Brain pericyte (primary cell): Measurements from ENCODE around the gene LHFPL4.
"Not testable (repeated sequence)": the region's sequence is repeated elsewhere in the genome, so short reads cannot be mapped to it uniquely, and the experiment has no call there.

Experiments used
- DNase-seq: peaks from one replicate; pipeline ENCODE4 v3.0.0-alpha.2; 2012; ENCODE audit warnings: low read depth, low spot score

The LHFPL4 gene

DNA sequence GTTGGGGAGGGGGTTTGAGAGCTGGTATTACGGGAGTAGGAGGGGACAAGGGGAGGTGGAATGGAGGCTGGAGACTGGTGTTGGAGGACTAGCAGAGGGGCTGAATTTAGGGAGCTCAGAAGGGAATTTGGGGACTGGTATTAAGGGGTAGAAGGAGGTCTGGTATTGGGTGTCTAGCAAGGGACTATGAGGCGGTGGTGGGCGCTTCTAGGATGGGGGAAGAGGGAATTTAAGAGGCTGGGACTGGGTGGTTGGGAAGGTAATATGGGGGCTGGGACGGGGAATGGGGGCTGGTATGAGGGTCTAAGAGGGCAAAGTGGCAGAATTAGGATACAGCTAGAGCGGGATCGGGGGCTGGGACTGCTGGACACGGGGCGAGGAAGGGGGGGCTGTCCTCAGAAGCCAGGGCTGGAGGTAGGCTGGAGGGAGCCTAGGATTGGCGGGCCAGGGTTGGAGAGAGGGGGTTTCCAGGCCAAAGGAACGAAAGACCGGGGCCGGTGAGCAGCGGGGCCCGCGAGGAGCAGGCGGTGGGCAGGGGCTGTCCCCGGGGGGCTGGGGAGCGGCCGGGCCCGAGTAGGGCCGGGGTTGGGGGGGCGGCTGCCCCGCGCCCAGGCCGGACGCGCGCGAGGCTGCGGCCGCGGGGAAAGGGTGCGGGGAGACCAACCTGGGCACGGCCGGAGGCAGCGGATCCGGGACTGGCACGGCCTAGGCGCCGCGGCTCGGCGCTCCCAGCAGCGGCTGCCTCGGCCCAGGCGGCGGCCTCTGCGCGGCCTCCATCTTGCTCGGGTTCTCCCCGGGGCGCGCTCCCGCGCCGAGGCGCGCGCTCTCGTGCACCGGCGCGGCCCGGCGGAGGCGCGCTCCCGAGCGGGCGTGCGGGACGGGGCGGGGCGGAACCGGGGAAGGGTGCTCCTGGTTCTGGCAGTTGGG, at the start of gene LHFPL4:
Gene LHFPL4, minus strand, starts transcription at position 802 of the 927 bp plus-strand sequence. CDS start 1,143 bp downstream, outside the sequence.
- no peak for DNase-seq

DNA sequence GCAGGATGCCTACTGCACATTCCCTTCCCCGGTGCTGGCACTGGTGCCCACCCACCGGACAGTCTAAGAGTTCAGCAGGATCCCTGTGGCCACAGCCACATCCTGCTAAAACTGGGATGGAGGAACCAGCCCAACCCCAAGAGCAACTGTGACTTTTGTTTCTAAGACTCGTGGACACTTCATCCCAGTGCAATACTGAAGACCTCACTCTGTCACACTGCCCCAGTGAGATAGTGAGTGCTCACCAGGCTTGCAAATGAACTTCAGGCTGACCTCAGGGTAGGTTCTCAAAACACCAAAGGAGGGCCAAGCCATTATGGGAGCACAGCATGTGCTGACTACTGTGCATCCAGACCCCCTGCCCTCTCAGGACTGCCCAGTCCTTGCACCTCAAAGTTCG, 49.0 kb upstream of the LHFPL4 start:
- no peak for DNase-seq

DNA sequence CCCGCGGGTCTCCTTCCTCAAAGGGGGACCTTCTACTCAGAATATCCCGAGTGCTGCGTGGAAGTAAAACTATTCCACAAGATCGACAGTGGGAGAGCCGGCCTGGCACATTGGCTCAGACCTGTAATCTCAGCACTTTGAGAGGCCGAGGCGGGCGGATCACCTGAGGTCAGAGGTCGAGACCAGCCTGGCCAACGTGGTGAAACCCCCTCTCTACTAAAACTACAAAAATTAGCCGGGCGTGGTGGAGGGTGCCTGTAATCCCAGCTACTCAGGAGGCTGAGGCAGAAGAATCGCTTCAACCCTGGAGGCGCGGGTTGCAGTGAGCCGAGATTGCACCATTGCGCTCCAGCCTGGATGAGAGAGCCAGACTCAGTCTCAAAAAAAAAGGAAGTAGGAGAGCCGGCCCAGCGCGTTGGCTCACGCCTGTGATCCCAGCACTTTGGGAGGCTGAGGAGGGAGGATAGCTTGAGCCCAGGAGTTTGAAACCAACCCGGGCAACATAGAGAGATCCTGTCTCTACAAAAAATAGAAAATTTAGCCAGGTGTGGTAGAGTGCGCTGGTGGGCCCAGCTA, 47.5 kb upstream of the LHFPL4 start:
- not testable (repeated sequence) for DNase-seq

DNA sequence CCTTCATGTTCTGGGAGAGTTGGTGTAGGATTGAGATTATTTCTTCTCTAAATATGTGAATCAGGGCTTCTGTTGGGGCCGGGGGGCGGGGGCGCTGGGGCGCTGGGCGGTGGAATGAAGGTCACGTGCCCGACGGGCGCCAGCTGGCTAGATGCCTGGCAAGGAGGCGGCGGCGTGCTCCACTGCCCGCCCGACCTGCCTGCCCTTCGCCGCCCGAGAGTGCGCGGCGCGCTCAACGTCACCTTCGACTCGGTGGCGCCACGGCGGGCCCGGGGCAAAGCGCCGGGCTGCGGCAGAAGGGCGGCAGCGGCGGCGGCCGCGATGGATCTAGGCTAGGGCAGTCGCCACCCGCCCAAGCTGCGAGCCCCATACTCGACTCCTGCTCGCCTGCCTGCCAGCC, 47.0 kb upstream of the LHFPL4 start:
- no peak for DNase-seq

DNA sequence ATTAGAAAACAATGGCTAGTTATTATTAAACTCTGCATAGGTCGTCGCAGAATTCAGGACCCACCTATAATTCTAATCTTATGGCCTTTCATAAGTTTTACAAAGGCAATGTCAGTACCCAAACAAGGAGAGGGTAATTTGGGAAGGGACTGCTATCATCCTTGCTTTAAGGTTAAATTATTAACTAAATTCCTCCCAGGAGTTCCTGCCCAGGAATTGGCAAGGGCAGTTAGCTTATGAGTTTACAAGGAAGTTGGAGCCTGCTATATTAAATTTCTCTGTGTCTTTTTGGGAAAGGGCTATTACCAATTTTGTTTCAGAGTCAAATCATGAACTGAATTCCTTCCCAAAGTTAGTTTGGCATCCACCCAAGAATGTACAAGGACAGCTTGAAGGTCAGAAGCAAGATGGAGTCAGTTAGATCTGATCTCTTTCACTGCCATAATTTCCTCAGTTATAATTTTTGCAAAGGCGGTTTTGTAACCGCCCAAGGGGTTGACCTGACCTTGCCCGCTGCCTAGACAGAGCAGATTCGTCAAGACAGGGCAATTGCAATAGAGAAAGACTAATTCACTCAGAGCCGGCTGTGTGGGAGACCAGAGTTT, 45.3 kb upstream of the LHFPL4 start:
- no peak for DNase-seq

DNA sequence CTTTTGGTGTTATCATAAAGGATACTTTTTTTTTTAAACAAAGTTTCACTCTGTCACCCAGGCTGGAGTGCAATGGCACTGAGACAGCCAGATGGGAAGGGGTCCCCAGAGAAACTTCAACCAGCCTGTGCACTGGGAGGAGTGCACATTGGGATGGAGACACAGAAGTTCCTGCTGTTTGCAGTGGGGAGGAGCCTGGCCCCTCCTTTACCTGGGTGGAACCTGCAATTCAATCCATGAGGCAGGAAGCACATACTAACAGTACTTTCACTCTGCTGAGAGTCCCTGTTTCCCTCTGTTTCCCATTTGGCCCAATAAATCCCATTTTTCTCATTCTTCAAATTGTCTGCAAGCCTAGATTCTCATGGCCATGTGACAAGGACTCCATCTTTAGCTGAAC, 42.3 kb upstream of the LHFPL4 start:
- DNase-seq, result no peak

DNA sequence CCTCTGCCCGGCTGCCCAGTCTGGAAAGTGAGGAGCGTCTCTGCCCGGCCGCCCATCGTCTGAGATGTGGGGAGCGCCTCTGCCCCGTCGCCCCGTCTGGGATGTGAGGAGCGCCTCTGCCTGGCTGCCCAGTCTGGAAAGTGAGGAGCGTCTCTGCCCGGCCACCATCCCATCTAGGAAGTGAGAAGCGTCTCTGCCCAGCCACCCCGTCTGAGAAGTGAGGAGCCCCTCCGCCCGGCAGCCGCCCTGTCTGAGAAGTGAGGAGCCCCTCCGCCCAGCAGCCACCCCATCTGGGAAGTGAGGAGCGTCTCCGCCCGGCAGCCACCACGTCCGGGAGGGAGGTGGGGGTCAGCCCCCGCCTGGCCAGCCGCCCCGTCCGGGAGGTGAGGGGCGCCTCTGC, 38.2 kb upstream of the LHFPL4 start:
- DNase-seq, result not testable (repeated sequence)

DNA sequence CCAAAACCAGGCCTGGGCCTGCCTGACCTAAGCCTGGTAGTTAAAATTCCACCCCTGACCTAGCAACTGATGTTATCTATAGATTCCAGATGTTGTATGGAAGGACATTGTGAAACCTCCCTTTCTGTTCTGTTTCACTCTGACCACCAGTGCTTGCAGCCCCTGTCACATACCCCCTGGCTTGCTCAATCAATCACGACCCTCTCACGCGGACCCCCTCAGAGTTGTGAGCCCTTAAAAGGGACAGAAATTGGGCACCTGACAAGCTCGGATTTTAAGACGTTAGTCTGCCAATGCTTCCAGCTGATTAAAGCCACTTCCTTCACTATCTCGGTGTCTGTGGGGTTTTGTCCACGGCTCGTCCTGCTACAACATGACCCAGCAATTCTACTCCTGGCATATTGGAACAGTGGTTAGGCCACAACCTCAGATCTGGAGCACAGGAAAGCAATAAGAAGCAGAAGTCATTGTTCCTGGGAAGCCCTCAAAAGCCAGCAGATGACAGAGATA, 36.7 kb upstream of the LHFPL4 start:
- DNase-seq, result no peak

DNA sequence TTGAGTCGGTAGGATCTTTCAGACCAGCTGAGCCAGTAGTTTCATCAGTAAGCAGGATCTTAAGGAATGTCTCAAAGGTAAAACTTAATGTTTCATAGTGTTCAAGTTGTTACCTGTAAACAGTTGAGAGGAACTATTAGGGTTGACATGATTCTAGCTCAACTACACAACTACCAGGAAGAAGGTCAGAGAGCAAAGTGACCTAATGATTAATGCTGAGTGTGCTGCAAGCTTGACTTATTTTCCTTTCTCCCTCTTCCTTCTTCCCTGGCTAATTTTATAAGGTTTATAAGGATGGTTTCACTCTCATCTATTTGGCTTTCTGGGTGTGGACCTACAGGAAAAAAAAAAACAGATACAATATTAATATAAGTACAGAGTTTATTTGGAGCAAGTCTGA, 30.2 kb upstream of the LHFPL4 start:
- no peak for DNase-seq

DNA sequence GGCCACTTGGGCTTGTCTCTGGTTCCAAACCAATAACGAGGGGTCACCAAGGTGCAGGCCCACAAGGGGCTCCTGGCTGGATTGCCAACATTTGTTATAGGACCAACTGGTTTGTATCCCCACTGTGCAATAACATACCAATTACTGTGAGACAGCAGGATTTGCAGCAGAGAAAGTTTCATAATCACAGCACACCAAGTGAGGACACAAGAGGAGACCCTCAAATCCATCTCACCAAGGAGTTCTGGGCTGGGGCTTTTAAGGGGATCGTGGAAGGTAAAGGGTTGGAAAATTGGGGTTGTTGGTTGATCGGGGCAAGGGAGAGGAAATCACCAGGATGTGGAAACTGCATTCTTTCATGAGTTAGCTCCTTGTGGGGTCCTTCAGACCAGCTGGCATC, 29.7 kb upstream of the LHFPL4 start:
- no peak for DNase-seq

DNA sequence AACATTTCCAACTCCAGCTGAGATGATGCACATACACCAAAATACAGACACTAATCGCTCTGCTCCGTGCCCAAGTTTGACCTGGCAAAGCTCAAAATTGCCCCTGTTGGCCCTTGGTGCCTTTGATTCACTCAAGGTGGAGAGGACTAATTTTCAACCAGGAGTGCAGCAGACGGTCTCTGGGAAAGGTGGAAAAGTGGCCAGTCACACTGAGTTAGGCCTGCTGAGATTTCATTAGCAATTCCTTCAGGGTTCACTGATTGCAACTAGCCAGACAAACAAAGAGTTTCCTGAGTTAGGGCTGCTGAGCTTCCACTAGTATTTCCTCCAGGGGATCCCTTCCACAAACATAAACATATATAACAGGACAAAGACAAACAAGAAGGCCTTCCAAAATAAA, 28.7 kb upstream of the LHFPL4 start:
- DNase-seq, result no peak

DNA sequence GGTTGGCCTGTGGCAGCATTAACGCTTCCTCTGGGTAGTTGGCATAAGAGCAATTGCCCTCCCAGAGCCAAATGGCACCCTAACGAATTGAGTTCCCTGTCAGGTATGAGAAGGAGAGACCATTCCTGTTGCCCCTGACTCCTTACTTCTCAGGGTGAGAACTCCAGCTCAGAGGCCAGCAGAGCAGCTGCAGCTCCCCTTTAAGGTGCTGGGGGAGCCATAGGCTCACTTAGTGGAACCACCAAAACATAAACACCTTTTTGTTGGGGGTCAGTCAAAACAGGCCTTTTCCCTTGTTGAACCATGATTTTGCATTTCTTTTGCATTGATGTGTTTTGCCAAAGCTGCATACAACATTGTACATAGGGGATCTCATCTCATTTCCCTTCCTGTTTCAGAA, 28.1 kb upstream of the LHFPL4 start:
- no peak for DNase-seq

DNA sequence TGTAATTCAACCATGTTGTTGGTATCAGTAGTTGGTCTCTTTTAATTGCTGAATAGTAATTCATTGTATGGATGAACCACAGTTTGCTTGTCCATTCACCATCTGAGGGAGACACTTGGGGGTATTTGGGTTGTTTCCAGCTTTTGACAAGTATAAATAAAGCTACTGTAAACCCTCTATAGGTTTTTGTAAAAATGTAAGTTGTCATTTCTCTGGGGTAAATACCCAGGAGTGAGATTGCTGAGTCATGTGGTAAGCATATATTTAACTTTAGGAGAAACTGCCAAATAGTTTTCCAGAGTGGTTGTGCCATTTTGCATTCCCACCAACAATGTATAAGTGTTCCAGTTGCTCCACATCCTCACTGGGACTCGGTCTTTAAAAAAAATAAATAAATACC, 15.4 kb upstream of the LHFPL4 start:
- no peak for DNase-seq

DNA sequence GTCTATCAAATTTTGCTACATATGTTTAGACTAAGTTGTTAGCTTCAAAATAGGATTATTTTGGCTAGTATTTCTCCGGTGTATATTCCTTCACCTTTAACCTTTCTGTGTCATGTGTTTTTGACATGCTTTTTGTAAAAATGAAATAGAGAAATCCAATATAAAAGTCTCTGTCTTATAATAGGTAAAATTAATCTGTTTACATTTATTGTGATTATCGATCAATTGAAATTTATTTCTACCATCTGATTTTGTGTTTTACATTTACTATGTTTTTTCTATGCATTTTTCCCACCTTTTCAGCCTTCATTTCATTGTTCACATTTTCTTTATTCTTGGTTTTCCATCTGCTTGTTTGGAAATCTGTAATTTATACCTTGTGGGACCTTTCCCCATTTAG, 11.7 kb upstream of the LHFPL4 start:
- DNase-seq, result no peak

DNA sequence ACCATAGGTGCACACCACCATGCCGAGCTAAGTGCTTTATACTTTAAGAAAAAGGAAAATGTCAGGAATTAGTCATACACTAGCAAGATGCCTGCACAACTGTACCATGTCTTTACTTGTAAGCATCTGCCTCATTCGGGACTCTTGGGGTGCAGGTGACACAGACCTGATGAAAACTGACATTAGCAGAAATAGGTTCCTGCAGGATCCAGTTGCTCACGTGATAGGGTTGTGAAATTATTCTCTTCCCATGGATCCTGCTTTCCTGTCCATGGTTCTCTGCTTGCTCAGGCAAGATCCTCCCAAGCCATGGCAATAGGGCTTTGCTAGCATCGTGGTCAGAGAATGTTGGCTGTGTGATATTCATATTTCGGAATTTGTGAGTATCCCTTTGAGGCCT, 10.2 kb upstream of the LHFPL4 start:
- no peak for DNase-seq

DNA sequence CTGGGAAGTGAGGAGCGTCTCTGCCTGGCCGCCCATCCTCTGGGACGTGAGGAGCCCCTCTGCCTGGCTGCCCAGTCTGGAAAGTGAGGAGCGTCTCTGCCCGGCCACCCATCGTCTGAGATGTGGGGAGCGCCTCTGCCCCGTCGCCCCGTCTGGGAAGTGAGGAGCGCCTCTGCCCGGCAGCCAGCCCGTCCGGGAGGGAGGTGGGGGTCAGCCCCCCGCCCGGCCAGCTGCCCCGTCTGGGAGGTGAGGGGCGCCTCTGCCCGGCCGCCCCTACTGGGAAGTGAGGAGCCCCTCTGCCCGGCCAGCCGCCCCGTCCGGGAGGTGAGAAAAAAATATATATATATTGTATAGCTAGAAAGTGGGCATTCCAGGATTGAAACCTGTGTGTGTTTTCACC, 6.4 kb upstream of the LHFPL4 start:
- DNase-seq, result not testable (repeated sequence)

DNA sequence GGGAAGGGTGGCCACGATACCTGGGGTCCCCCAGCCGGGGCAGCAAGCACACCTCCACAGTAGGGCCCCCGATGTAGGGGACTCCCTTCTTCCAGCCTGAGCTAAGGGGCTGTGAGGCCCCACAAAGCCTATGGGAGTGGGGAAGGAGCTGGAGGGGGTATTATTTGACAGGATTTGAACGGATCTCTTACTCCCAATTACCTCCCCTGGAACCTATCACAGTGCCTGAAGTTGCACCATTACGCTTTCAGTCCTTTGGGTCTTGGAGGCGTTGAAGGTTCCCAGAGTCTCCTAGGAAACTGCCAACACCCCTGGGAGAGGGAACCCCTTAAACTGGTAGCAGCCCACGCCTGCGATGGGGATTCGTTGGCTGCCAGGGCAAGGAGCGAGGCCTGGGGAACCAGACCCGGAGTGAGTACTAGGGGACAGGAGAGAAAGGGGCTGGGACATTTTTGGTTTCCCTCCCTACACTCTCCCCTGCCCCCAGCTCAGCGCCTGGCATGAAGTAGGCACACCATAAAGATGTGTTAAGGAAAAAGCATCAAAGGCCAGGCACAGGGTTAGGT, 409 bp upstream of the LHFPL4 start:
- DNase-seq, result no peak

DNA sequence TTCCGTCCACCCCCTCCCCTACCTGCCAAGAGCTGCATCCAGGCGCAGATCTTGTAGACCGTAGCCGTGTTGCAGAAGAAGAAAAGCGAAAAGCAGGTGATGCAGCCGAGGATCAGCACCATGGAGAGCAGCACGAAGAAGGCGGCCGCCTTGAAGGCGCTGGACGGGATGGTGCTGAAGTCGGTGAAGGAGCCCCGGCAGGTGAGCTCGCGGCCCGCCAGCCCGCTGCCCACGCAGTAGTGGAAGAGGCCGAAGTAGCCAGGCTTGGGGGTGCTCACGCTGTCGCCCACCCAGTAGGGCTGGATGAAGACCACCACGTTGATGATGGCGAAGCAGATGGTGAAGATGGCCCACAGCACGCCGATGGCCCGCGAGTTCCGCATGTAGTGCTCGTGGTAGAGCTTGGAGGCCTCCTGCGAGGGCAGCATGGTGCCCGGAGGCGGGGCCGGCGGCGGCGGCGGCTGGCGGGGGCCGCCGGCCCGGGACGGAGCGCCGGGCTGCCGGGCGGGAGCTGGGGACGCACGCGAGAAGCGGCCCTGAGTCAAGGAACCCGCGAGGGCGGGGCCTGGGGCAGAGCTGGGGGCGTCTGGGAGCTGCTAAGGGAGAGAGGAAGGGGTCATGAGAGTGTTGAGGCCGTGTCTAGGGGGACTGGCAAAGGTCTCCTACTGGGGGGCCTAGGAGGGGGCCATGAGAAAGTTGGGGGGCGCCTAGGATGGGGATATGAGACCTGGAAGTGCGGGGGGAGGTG, 1.2 kb downstream of the LHFPL4 start:
- DNase-seq, result peak; percentile 21

DNA sequence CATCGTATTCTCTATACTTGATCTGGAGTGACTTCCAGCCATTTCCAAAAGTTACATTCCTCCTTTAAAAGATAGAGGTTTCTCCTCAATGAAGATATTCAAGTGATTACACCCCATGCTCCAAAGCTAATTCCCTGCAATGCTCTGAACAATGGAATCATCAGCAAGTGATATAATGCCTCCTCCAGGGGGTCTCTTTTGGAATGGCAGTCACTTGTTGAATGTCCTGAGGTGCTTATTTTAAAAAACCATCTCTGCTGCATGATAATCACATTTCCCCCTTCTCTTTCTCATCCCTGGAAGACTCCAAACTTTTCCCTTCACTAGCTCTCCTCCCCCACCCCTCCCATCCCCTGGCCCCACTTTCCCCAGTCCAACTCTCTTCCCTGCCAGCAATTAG, 2.6 kb downstream of the LHFPL4 start:
- no peak for DNase-seq

DNA sequence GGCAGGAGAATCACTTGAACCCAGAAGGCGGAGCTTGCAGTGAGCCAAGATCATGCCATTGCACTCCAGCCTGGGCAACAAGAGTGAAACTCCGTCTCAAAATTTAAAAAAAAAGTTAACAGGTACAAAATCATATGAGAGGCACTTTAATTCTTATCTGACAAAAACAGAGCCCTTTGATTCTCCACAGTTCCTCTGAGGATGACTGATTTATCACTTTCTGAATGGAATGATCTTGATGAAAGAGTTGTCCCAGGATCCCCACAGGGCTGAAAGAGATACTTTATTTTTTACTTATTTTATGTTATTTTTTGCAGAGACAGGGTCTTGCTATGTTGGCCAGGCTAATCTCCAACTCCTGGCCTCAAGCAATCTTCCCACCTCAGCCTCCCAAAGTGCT, 4.0 kb downstream of the LHFPL4 start:
- no peak for DNase-seq

DNA sequence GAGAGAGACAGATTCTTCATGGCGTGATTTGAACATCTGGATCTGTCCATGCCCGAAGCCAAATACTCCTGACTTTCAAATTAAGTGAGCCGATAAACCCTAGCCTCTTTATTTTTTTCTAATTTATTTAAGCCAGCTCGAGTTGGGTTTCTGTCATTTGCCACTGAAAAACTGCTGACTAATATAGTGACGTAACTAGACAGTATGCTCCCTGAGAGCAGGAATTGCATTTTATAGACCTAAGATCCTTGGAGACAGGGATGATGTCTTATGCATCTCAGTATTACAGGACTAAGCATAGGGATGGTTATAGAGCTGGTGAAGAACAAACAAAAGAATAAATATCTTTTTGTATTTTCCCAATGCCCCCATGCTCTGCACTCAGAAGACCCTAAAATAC, 4.6 kb downstream of the LHFPL4 start:
- no peak for DNase-seq

DNA sequence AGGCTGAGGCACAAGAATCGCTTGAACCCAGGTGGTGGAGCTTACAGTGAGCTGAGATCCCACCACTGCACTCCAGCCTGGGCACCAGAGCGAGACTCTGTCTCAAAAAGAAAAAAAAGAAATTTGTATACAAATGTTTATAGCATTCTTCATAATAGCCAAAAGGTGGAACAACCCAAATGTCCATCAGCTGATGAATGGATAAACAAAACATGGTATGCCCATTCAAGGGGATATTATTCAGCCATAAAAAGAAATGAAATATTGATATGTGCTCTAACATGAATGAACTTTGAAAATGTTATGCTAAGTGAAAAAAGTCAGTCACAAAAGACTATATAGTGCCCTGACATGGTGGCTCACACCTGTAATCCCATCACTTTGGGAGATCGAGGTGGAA, 11.4 kb downstream of the LHFPL4 start:
- DNase-seq, result no peak
